Activated CD8-positive, alpha-beta T cell treated with anti-CD3 and anti-CD28 coated beads, Interleukin-2, amount 10 ng/mL, durations not matched to agents 7 days and 5 days (primary cell): ENCODE data around the gene RBPMS2. TPM values are rescaled to one million over a fixed set of nuclear protein-coding genes. Genes with fewer than 3 reads are reported as not detected.

Source experiments
- ATAC-seq: fragments of 150-1000 bp; cut with Tn5 transposase; one replicate; pipeline ENCODE4 v1.10.0; 2021; ENCODE audit warnings: moderate library complexity
- CTCF ChIA-PET: fragments of 350-600 bp; sonication (Branson Sonifier 250); formaldehyde crosslinking; loops from one replicate; lab custom pipeline; 2021; ENCODE audit warnings: antibody characterized with exemption; lab: Charles Lee
- POLR2A ChIA-PET: fragments of 350-600 bp; sonication (Branson Sonifier 250); formaldehyde crosslinking; loops from one replicate; lab custom pipeline; 2021; ENCODE audit warnings: antibody characterized with exemption; lab: Charles Lee
- DNase-seq: peaks from one replicate; pipeline ENCODE4 v3.0.0-alpha.2; 2020
- H3K27ac Mint-ChIP-seq: one replicate; pipeline ENCODE4 v1.8.0; 2021; ENCODE audit warnings: mild to moderate bottlenecking, mixed read lengths
- H3K27me3 Mint-ChIP-seq: one replicate; pipeline ENCODE4 v1.8.0; 2021; ENCODE audit warnings: low read depth, mixed read lengths
- H3K36me3 Mint-ChIP-seq: one replicate; pipeline ENCODE4 v1.8.0; 2021; ENCODE audit warnings: low read depth, mixed read lengths
- H3K4me1 Mint-ChIP-seq: one replicate; pipeline ENCODE4 v1.8.0; 2021; ENCODE audit warnings: low read depth, mixed read lengths
- H3K4me3 Mint-ChIP-seq: one replicate; pipeline ENCODE4 v1.8.0; 2021; ENCODE audit warnings: mild to moderate bottlenecking, mixed read lengths
- H3K9me3 Mint-ChIP-seq: one replicate; pipeline ENCODE4 v1.8.0; 2022; ENCODE audit warnings: mixed read lengths; ENCODE audit not compliant: insufficient read depth
- total RNA-seq, 2 experiments: library from RNA; stranded (reverse); gene quantifications; one replicate each; pipeline ENCODE4 v1.2.3, GENCODE V29; 2021

The RBPMS2 gene
- total RNA-seq, 2 experiments from 2014 or later, result not detected

GRCh38 chr15:64767203-64767602 lies 8.2 kb downstream of the RBPMS2 start:
- H3K4me3 Mint-ChIP-seq, result no peak overlapping the region
- peaks cover 2% of the 10 kb centered on the region for H3K27me3 Mint-ChIP-seq
- H3K36me3 Mint-ChIP-seq, result no peaks in the 10 kb centered on the region
- no peak for DNase-seq
- H3K4me1 Mint-ChIP-seq, result peaks cover 3% of the 10 kb centered on the region
- ChIA-PET CTCF (interaction anchor here (1.2 kb wide), 1 partner anchor 42 kb away, joined by 5 read pairs; no protein-coding TSS in a partner anchor), POLR2A (no interaction called here)
- no peak for ATAC-seq
- H3K27ac Mint-ChIP-seq, result no peak overlapping the region
- no peaks in the 10 kb centered on the region for H3K9me3 Mint-ChIP-seq

GRCh38 chr15:64766058-64766457 lies 9.3 kb downstream of the RBPMS2 start:
- Mint-ChIP-seq H3K4me3 (no peak overlapping the region), H3K27ac (no peak overlapping the region), H3K27me3 (no peaks in the 10 kb centered on the region), H3K9me3 (no peaks in the 10 kb centered on the region), H3K4me1 (peaks cover 3% of the 10 kb centered on the region), H3K36me3 (no peaks in the 10 kb centered on the region)
- ATAC-seq (no peak), DNase-seq (no peak)
- ChIA-PET POLR2A (no interaction called here), CTCF (interaction anchor here (1.2 kb wide), 1 partner anchor 34 kb away, joined by 3 read pairs; no protein-coding TSS in a partner anchor)

GRCh38 chr15:64763874-64764273 lies 11.5 kb downstream of the RBPMS2 start:
- POLR2A ChIA-PET, result no interaction called here

GRCh38 chr15:64763462-64763861 lies 11.9 kb downstream of the RBPMS2 start:
- ATAC-seq (no peak), DNase-seq (no peak)
- no peaks in the 10 kb centered on the region for H3K9me3 Mint-ChIP-seq
- ChIA-PET CTCF (no interaction called here), POLR2A (no interaction called here)
- H3K36me3 Mint-ChIP-seq, result no peaks in the 10 kb centered on the region
- H3K4me1 Mint-ChIP-seq, result peaks cover 3% of the 10 kb centered on the region
- no peak overlapping the region for H3K4me3 Mint-ChIP-seq
- no peaks in the 10 kb centered on the region for H3K27me3 Mint-ChIP-seq
- H3K27ac Mint-ChIP-seq, result no peak overlapping the region

More at GRCh38 chr15:64763874-64764273, 11.5 kb downstream of the RBPMS2 start:
- Mint-ChIP-seq H3K27ac (no peak overlapping the region), H3K4me1 (peaks cover 3% of the 10 kb centered on the region), H3K9me3 (no peaks in the 10 kb centered on the region), H3K36me3 (no peaks in the 10 kb centered on the region), H3K4me3 (no peak overlapping the region), H3K27me3 (no peaks in the 10 kb centered on the region)
- ATAC-seq (no peak), DNase-seq (no peak)
- CTCF ChIA-PET, result no interaction called here

GRCh38 chr15:64763021-64763420 lies 12.4 kb downstream of the RBPMS2 start:
- H3K27me3 Mint-ChIP-seq, result no peaks in the 10 kb centered on the region
- POLR2A ChIA-PET, result no interaction called here
- CTCF ChIA-PET, result interaction anchor here (2.1 kb wide), 1 partner anchor 47 kb away, joined by 7 read pairs; no protein-coding TSS in a partner anchor
- no peak for ATAC-seq
- H3K36me3 Mint-ChIP-seq, result no peaks in the 10 kb centered on the region
- no peak overlapping the region for H3K4me3 Mint-ChIP-seq
- DNase-seq, result no peak
- H3K4me1 Mint-ChIP-seq, result peaks cover 2% of the 10 kb centered on the region
- H3K27ac Mint-ChIP-seq, result no peak overlapping the region
- no peaks in the 10 kb centered on the region for H3K9me3 Mint-ChIP-seq

GRCh38 chr15:64762546-64762945 lies 12.8 kb downstream of the RBPMS2 start:
- no peaks in the 10 kb centered on the region for H3K36me3 Mint-ChIP-seq
- ChIA-PET CTCF (interaction anchor here (2.1 kb wide), 1 partner anchor 47 kb away, joined by 7 read pairs; no protein-coding TSS in a partner anchor), POLR2A (no interaction called here)
- DNase-seq (no peak), ATAC-seq (no peak)
- no peaks in the 10 kb centered on the region for H3K9me3 Mint-ChIP-seq
- H3K27me3 Mint-ChIP-seq, result no peaks in the 10 kb centered on the region
- no peaks in the 10 kb centered on the region for H3K4me1 Mint-ChIP-seq
- no peak overlapping the region for H3K4me3 Mint-ChIP-seq
- H3K27ac Mint-ChIP-seq, result no peak overlapping the region

GRCh38 chr15:64761156-64761555 lies 14.2 kb downstream of the RBPMS2 start:
- DNase-seq, result no peak
- Mint-ChIP-seq H3K4me1 (no peaks in the 10 kb centered on the region), H3K36me3 (no peaks in the 10 kb centered on the region), H3K27ac (no peak overlapping the region), H3K9me3 (no peaks in the 10 kb centered on the region), H3K27me3 (no peaks in the 10 kb centered on the region), H3K4me3 (no peak overlapping the region)
- ATAC-seq, result no peak
- POLR2A ChIA-PET, result no interaction called here
- CTCF ChIA-PET, result interaction anchor here (2.1 kb wide), 1 partner anchor 49 kb away, joined by 7 read pairs; no protein-coding TSS in a partner anchor

GRCh38 chr15:64760056-64760455 lies 15.3 kb downstream of the RBPMS2 start:
- POLR2A ChIA-PET, result no interaction called here
- CTCF ChIA-PET, result no interaction called here
- H3K36me3 Mint-ChIP-seq, result no peaks in the 10 kb centered on the region

GRCh38 chr15:64755427-64755940 lies 19.9 kb downstream of the RBPMS2 start:
- Mint-ChIP-seq H3K4me1 (no peaks in the 10 kb centered on the region), H3K4me3 (no peak overlapping the region), H3K27me3 (peaks cover 2% of the 10 kb centered on the region), H3K27ac (no peak overlapping the region), H3K9me3 (no peaks in the 10 kb centered on the region), H3K36me3 (no peaks in the 10 kb centered on the region)
- CTCF ChIA-PET, result no interaction called here
- ATAC-seq (no peak), DNase-seq (no peak)
- POLR2A ChIA-PET, result no interaction called here

More at GRCh38 chr15:64760056-64760455, 15.3 kb downstream of the RBPMS2 start:
- Mint-ChIP-seq H3K9me3 (no peaks in the 10 kb centered on the region), H3K4me3 (no peak overlapping the region), H3K27me3 (peaks cover 2% of the 10 kb centered on the region), H3K4me1 (no peaks in the 10 kb centered on the region), H3K27ac (no peak overlapping the region)
- ATAC-seq (no peak), DNase-seq (no peak)

GRCh38 chr15:64754663-64755426 lies 20.5 kb downstream of the RBPMS2 start:
- ATAC-seq (no peak), DNase-seq (no peak)
- H3K27ac Mint-ChIP-seq, result no peak overlapping the region
- no peaks in the 10 kb centered on the region for H3K9me3 Mint-ChIP-seq
- no peaks in the 10 kb centered on the region for H3K4me1 Mint-ChIP-seq
- ChIA-PET CTCF (no interaction called here), POLR2A (no interaction called here)
- peaks cover 4% of the 10 kb centered on the region for H3K27me3 Mint-ChIP-seq
- no peak overlapping the region for H3K4me3 Mint-ChIP-seq
- H3K36me3 Mint-ChIP-seq, result no peaks in the 10 kb centered on the region

GRCh38 chr15:64753480-64754185 lies 21.8 kb downstream of the RBPMS2 start:
- no peaks in the 10 kb centered on the region for H3K4me1 Mint-ChIP-seq
- no peaks in the 10 kb centered on the region for H3K9me3 Mint-ChIP-seq
- ATAC-seq (no peak), DNase-seq (no peak)
- CTCF ChIA-PET, result no interaction called here
- POLR2A ChIA-PET, result no interaction called here
- H3K27me3 Mint-ChIP-seq, result peaks cover 10% of the 10 kb centered on the region
- no peaks in the 10 kb centered on the region for H3K36me3 Mint-ChIP-seq
- no peak overlapping the region for H3K4me3 Mint-ChIP-seq
- no peak overlapping the region for H3K27ac Mint-ChIP-seq

GRCh38 chr15:64751464-64751863 lies 23.9 kb downstream of the RBPMS2 start:
- ATAC-seq, result no peak
- peaks cover 19% of the 10 kb centered on the region for H3K27me3 Mint-ChIP-seq
- H3K4me3 Mint-ChIP-seq, result no peak overlapping the region
- ChIA-PET POLR2A (no interaction called here), CTCF (interaction anchor here (2.0 kb wide), 1 partner anchor 24 kb away, joined by 7 read pairs; no protein-coding TSS in a partner anchor)
- no peaks in the 10 kb centered on the region for H3K36me3 Mint-ChIP-seq
- no peaks in the 10 kb centered on the region for H3K4me1 Mint-ChIP-seq
- H3K27ac Mint-ChIP-seq, result no peak overlapping the region
- no peak for DNase-seq
- no peaks in the 10 kb centered on the region for H3K9me3 Mint-ChIP-seq
